ENCODE measurements around the gene EDC3.
"Not testable (repeated sequence)": the region's sequence is repeated elsewhere in the genome, so short reads cannot be mapped to it uniquely, and the experiment has no call there.

- not testable (repeated sequence) for TF ChIP-seq TAF1 (IDR thresholded peaks at IDR 0.05; ENCODE audit: borderline replicate concordance, low read depth, low read length); POLR2AphosphoS5 (IDR thresholded peaks at IDR 0.05; ENCODE audit: low read depth, low read length)
These were observed 99.1 kb downstream of the EDC3 start for GRCh38 chr15:74596736-74597135.

All from GM12892 (cell line).